ENCODE measurements around the gene FNDC1.
"Not testable (repeated sequence)": the region's sequence is repeated elsewhere in the genome, so short reads cannot be mapped to it uniquely, and the experiment has no call there.

FNDC1 gene

DNA sequence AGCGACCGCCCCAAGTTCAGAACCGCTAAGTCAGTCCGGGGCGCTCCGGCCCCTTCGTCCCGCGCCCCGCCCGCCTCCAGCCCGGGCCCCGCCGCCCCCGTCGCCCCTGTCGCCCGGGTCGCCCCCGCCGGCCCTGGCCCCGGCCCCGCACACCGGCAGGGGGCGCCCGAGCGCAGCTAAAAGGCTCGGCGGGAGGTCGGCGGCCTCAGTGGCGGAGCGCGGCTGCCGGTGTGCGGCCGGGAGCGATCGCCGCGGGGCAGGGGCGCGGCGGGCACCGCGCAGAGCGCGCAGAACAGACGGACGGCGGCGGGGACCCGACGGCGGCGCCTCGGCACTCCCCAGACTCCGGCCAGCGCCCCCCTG lies at the start of gene FNDC1:
Gene FNDC1 (plus strand): TSS at position 208 of the 363 bp plus-strand sequence. CDS start 197 bp downstream, outside the sequence.
- intact Hi-C loops (cut with DNase I; ENCODE audit: low total_unique reads): loop anchor here (5.0 kb wide), 1 partner anchor 488 kb away; no protein-coding TSS in a partner anchor
- H3K4me3 ChIP-seq: peak within 1 kb of the TSS; percentile 41 to 55
- TF ChIP-seq, protein P1, sequence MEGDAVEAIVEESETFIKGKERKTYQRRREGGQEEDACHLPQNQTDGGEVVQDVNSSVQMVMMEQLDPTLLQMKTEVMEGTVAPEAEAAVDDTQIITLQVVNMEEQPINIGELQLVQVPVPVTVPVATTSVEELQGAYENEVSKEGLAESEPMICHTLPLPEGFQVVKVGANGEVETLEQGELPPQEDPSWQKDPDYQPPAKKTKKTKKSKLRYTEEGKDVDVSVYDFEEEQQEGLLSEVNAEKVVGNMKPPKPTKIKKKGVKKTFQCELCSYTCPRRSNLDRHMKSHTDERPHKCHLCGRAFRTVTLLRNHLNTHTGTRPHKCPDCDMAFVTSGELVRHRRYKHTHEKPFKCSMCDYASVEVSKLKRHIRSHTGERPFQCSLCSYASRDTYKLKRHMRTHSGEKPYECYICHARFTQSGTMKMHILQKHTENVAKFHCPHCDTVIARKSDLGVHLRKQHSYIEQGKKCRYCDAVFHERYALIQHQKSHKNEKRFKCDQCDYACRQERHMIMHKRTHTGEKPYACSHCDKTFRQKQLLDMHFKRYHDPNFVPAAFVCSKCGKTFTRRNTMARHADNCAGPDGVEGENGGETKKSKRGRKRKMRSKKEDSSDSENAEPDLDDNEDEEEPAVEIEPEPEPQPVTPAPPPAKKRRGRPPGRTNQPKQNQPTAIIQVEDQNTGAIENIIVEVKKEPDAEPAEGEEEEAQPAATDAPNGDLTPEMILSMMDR (IDR thresholded peaks at IDR 0.05): peak in 1 of 2 experiments; percentile 35
- peaks cover 0 to 30% of the 10 kb centered on the region in 2 donors for H3K27me3 ChIP-seq
- H3K4me1 ChIP-seq: peaks cover 0 to 33% (median 22%) of the 10 kb centered on the region in 4 donors
- H3K9me3 ChIP-seq: no peaks in the 10 kb centered on the region
- no peaks in the 10 kb centered on the region for H3K36me3 ChIP-seq
- H3K27ac ChIP-seq: no peak within 1 kb of the TSS
- DNase-seq: no peak

DNA sequence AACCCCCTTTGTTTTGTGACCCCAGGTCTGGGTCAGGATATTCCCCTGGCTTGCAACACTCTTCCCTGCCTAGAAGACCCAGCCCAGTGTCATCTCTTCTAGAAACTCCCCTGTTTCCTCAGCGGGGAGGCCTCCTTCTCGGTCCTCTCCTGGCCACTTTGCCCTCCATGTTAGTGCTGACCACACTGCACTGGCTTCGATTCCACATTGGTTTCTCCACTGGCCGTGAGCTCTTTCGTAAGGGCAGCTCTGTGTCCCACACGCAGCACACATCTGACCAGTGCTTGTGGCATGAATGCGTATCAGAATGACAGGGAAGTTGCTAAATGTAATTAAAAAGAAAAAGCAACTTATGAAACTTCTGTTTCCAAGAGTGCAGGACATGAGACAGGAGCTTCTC lies 49.4 kb upstream of the FNDC1 start:
- no peak for DNase-seq
- intact Hi-C loops (cut with DNase I; ENCODE audit: low total_unique reads): no loop called here
- H3K27me3 ChIP-seq: no peaks in the 10 kb centered on the region
- H3K4me1 ChIP-seq: no peaks in the 10 kb centered on the region
- no peaks in the 10 kb centered on the region for H3K36me3 ChIP-seq
- no peak overlapping the region for H3K27ac ChIP-seq
- no peaks in the 10 kb centered on the region for H3K9me3 ChIP-seq
- no peak overlapping the region for H3K4me3 ChIP-seq
- TF ChIP-seq, protein P1 (IDR thresholded peaks at IDR 0.05): no peak

- Histone ChIP-seq H3K36me3 (no peaks in the 10 kb centered on the region), H3K4me1 (no peaks in the 10 kb centered on the region), H3K4me3 (no peak overlapping the region), H3K27me3 (no peaks in the 10 kb centered on the region), H3K9me3 (no peaks in the 10 kb centered on the region), H3K27ac (no peak overlapping the region)
- TF ChIP-seq, protein P1 (IDR thresholded peaks at IDR 0.05): no peak
- intact Hi-C loops (cut with DNase I; ENCODE audit: low total_unique reads): no loop called here
- DNase-seq: no peak
These were observed 47.7 kb upstream of the FNDC1 start for GRCh38 chr6:159121486-159121885.

DNA sequence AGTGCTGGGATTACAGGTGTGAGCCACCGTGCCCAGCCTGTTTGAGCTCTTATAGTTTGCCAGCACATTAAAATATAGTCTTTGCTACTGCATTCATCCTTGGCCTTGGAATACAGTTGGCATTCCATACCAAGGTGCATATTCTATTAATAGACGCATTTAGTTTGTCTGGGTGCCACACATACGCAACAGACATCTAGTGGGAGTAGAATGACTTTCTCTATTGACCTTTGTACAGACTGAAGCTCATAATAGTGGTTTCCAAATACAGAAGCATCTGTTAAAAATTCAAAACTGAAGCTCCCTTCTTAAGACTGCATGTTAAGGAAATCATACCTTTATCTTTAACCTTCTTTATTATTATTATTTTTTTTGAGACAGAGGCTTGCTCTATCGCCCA lies 46.7 kb upstream of the FNDC1 start:
- no peaks in the 10 kb centered on the region for H3K4me1 ChIP-seq
- TF ChIP-seq, protein P1 (IDR thresholded peaks at IDR 0.05): no peak

DNA sequence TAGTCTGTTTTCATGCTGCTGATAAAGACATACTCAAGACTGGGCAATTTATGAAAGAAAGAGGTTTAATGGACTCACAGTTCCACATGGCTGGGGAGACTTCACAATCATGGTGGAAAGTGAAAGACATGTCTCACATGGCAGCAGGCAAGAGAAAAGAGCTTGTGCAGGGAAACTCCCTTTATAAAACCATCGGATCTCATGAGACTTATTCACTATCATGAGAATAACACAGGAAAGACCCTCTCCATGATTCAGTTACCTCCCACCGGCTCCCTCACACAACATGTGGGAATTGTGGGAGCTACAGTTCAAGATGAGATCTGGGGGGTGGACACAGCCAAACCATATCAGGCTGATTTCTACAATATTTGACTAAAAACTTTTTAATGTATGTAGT lies 45.4 kb upstream of the FNDC1 start:
- H3K27ac ChIP-seq; H3K36me3 ChIP-seq; intact Hi-C loops (cut with DNase I; ENCODE audit: low total_unique reads); H3K4me3 ChIP-seq; DNase-seq; H3K27me3 ChIP-seq; H3K9me3 ChIP-seq; H3K4me1 ChIP-seq: not testable (repeated sequence)

More for the DNA sequence above, 46.7 kb upstream of the FNDC1 start:
- Histone ChIP-seq H3K4me3 (no peak overlapping the region), H3K36me3 (no peaks in the 10 kb centered on the region), H3K9me3 (no peaks in the 10 kb centered on the region), H3K27me3 (no peaks in the 10 kb centered on the region), H3K27ac (no peak overlapping the region)
- no peak for DNase-seq
- intact Hi-C loops (cut with DNase I; ENCODE audit: low total_unique reads): no loop called here

DNA sequence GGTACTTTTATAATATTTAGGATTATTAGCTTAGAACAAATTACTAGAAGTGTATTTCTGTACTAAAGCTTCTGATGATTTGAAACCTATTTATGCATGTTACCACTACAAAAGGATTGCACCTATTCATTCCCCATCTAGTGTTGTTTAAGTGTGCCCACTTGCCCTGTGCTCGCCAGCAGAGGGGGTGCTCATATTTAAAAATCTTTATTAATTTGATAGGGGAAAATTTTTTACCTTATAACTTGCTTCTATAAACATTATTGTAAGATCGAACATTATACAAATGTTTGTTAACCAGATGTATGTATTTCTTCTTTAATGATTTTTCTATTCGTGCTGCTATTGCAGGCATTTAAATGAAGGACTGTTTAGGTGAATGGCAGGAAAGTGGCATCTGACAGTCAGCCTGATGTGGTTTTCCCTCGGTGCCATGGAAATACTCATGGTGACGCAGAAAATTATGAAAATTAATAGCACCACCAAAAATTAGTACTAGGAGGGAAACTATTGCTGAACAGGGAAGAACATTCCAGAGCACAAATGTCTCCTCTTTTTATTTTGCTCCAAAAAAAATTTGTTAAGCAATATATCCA lies 44.1 kb upstream of the FNDC1 start:
- Histone ChIP-seq H3K4me1 (no peaks in the 10 kb centered on the region), H3K27ac (no peak overlapping the region)
- intact Hi-C loops (cut with DNase I; ENCODE audit: low total_unique reads): no loop called here

More for the DNA sequence above, 44.1 kb upstream of the FNDC1 start:
- TF ChIP-seq, protein P1 (IDR thresholded peaks at IDR 0.05): no peak
- DNase-seq: no peak
- Histone ChIP-seq H3K9me3 (no peaks in the 10 kb centered on the region), H3K27me3 (no peaks in the 10 kb centered on the region), H3K36me3 (no peaks in the 10 kb centered on the region), H3K4me3 (no peak overlapping the region)
